H9 (cell line): ENCODE measurements around the gene ITSN1. TPM values are rescaled to one million over a fixed set of nuclear protein-coding genes. Genes with fewer than 3 reads are reported as not detected.

Source experiments
- DNase-seq: peaks from one replicate; pipeline ENCODE4 v3.0.0-alpha.2; 2017
- H2AFZ ChIP-seq: one replicate; pipeline ENCODE4 v1.6.1; 2013; ENCODE audit warnings: mild to moderate bottlenecking, low read length, control low read depth, moderate library complexity
- H2AK5ac ChIP-seq: 2 replicates; pipeline ENCODE4 v1.6.1; 2013; ENCODE audit warnings: low read length, control low read depth, mixed read lengths; ENCODE audit not compliant: insufficient read length
- H2BK120ac ChIP-seq: one replicate; pipeline ENCODE4 v1.6.1; 2013; ENCODE audit warnings: low read depth, mild to moderate bottlenecking, low read length, control low read depth, inconsistent platforms; ENCODE audit not compliant: poor library complexity, severe bottlenecking
- H2BK12ac ChIP-seq: 2 replicates; pipeline ENCODE4 v1.6.1; 2013; ENCODE audit warnings: low read length, control low read depth, mixed read lengths, low read depth; ENCODE audit not compliant: insufficient read length
- H2BK15ac ChIP-seq: 2 replicates; pipeline ENCODE4 v1.6.1; 2013; ENCODE audit warnings: low read depth, low read length, control low read depth
- H2BK20ac ChIP-seq: one replicate; pipeline ENCODE4 v1.6.1; 2013; ENCODE audit warnings: low read depth, mild to moderate bottlenecking, low read length, control low read depth, inconsistent platforms; ENCODE audit not compliant: poor library complexity, severe bottlenecking
- H2BK5ac ChIP-seq: 2 replicates; pipeline ENCODE4 v1.6.1; 2013; ENCODE audit warnings: low read length, control low read depth, mixed read lengths; ENCODE audit not compliant: insufficient read length
- H3K14ac ChIP-seq: 2 replicates; pipeline ENCODE4 v1.6.1; 2013; ENCODE audit warnings: low read length, control low read depth; ENCODE audit not compliant: insufficient read depth
- H3K18ac ChIP-seq: 2 replicates; pipeline ENCODE4 v1.6.1; 2013; ENCODE audit warnings: low read depth, mild to moderate bottlenecking, mixed read lengths, low read length, control low read depth; ENCODE audit not compliant: insufficient read length
- H3K23ac ChIP-seq: 2 replicates; pipeline ENCODE4 v1.6.1; 2013; ENCODE audit warnings: low read length, control low read depth, mixed read lengths, low read depth; ENCODE audit not compliant: insufficient read length
- H3K23me2 ChIP-seq: 2 replicates; pipeline ENCODE4 v1.6.1; 2013; ENCODE audit warnings: low read depth, mild to moderate bottlenecking, mixed read lengths, low read length, control low read depth; ENCODE audit not compliant: insufficient read length, poor library complexity, severe bottlenecking
- H3K27ac ChIP-seq: 2 replicates; pipeline ENCODE4 v1.5.1; 2013; ENCODE audit warnings: low read length, control low read depth, mixed read lengths, low read depth; ENCODE audit not compliant: insufficient read length
- H3K27me3 ChIP-seq: 2 replicates; pipeline ENCODE4 v1.6.1; 2013; ENCODE audit warnings: low read length, control low read depth, inconsistent platforms; ENCODE audit not compliant: insufficient read depth
- H3K4ac ChIP-seq: 2 replicates; pipeline ENCODE4 v1.6.1; 2013; ENCODE audit warnings: low read depth, mild to moderate bottlenecking, control low read depth, inconsistent platforms, low read length, moderate library complexity
- H3K4me1 ChIP-seq: 2 replicates; pipeline ENCODE4 v1.6.1; 2013; ENCODE audit warnings: low read length, control low read depth, inconsistent platforms; ENCODE audit not compliant: insufficient read depth
- H3K4me2 ChIP-seq: 2 replicates; pipeline ENCODE4 v1.6.1; 2013; ENCODE audit warnings: low read length, control low read depth, mixed read lengths; ENCODE audit not compliant: insufficient read length, insufficient read depth
- H3K56ac ChIP-seq: 2 replicates; pipeline ENCODE4 v1.6.1; 2013; ENCODE audit warnings: low read depth, mild to moderate bottlenecking, mixed read lengths, low read length, control low read depth; ENCODE audit not compliant: insufficient read length
- H3K79me1 ChIP-seq: 2 replicates; pipeline ENCODE4 v1.6.1; 2013; ENCODE audit warnings: low read depth, mild to moderate bottlenecking, moderate library complexity, low read length, control low read depth, inconsistent platforms; ENCODE audit not compliant: insufficient read depth, poor library complexity, severe bottlenecking
- H3K79me2 ChIP-seq: 2 replicates; pipeline ENCODE4 v1.6.1; 2013; ENCODE audit warnings: low read length, control low read depth, inconsistent platforms; ENCODE audit not compliant: insufficient read depth
- H3K9ac ChIP-seq: 2 replicates; pipeline ENCODE4 v1.6.1; 2013; ENCODE audit warnings: low read length, control low read depth, mixed read lengths; ENCODE audit not compliant: insufficient read length; ENCODE audit errors: extremely low read depth
- H3K9me3 ChIP-seq: one replicate; pipeline ENCODE4 v1.6.1; 2013; ENCODE audit warnings: low read depth, low read length, inconsistent platforms; ENCODE audit not compliant: control insufficient read depth
- H3T11ph ChIP-seq: one replicate; pipeline ENCODE4 v1.6.1; 2013; ENCODE audit warnings: mild to moderate bottlenecking, low read length, control low read depth, inconsistent platforms
- H4K20me1 ChIP-seq: one replicate; pipeline ENCODE4 v1.6.1; 2013; ENCODE audit not compliant: control insufficient read depth, insufficient read length, insufficient read depth
- H4K5ac ChIP-seq: 2 replicates; pipeline ENCODE4 v1.6.1; 2013; ENCODE audit warnings: low read depth, mild to moderate bottlenecking, mixed read lengths, low read length, control low read depth; ENCODE audit not compliant: insufficient read length
- H4K8ac ChIP-seq: replicated peaks from 2 replicates; pipeline ENCODE4 v1.6.1; 2013; ENCODE audit warnings: low read length, control low read depth, mixed read lengths, low read depth; ENCODE audit not compliant: insufficient read length
- H4K91ac ChIP-seq: 2 replicates; pipeline ENCODE4 v1.6.1; 2013; ENCODE audit warnings: low read depth, mild to moderate bottlenecking, moderate library complexity, mixed read lengths, low read length, control low read depth; ENCODE audit not compliant: insufficient read length
- H3K27ac Mint-ChIP-seq, 3 experiments: 2 replicates in 2 of 3; 3 replicates in 1 of 3; pipeline ENCODE4 v1.8.0; 2020 to 2021; ENCODE audit warnings: mixed read lengths in 3 of 3, mild to moderate bottlenecking in 1 of 3, moderate library complexity in 1 of 3
- H3K27me3 Mint-ChIP-seq: 2 replicates; pipeline ENCODE4 v1.8.0; 2021; ENCODE audit warnings: low read depth, mild to moderate bottlenecking, moderate library complexity, mixed read lengths
- H3K36me3 Mint-ChIP-seq, 3 experiments: 2 replicates in 2 of 3; 3 replicates in 1 of 3; pipeline ENCODE4 v1.8.0; 2020 to 2021; ENCODE audit warnings: low read depth in 3 of 3, mixed read lengths in 3 of 3; ENCODE audit not compliant: insufficient read depth in 1 of 3
- H3K4me1 Mint-ChIP-seq, 2 experiments: 2 replicates each; pipeline ENCODE4 v1.8.0; 2020; ENCODE audit warnings: mixed read lengths in 2 of 2
- H3K4me3 Mint-ChIP-seq, 2 experiments: 2 replicates in 1 of 2; 3 replicates in 1 of 2; pipeline ENCODE4 v1.8.0; 2020 to 2021; ENCODE audit warnings: mild to moderate bottlenecking in 2 of 2, mixed read lengths in 2 of 2, moderate library complexity in 1 of 2
- H3K9me3 Mint-ChIP-seq, 2 experiments: 2 replicates in 1 of 2; 3 replicates in 1 of 2; pipeline ENCODE4 v1.8.0; 2020; ENCODE audit warnings: mild to moderate bottlenecking in 2 of 2, mixed read lengths in 2 of 2, moderate library complexity in 1 of 2
- CTCF ChIP-seq: fragments of 200-600 bp; sonication (generic); conservative IDR thresholded peaks from 3 replicates; pipeline ENCODE4 v1.8.0; 2021; ENCODE audit warnings: antibody characterized with exemption, mild to moderate bottlenecking
- WGBS: extraction: QIAGEN DNeasy Blood & Tissue Kit; methylation state at CpG from one replicate; pipeline ENCODE4 v1.1.7; 2013; ENCODE audit warnings: missing lambda C conversion rate, low lambda C conversion rate, mixed read lengths; ENCODE audit not compliant: insufficient read length; ENCODE audit errors: extremely low coverage; 5-methylcytosine and 5-hydroxymethylcytosine counted together
- total RNA-seq: library from RNA; stranded (reverse); gene quantifications from 2 replicates; pipeline ENCODE4 v1.2.1, GENCODE V29; 2021

Gene ITSN1
- total RNA-seq, 1 experiment from 2014 or later: 94.2 TPM

GRCh38 chr21:33684923-33685560 is 42.7 kb downstream of the ITSN1 start:
- no peak overlapping the region for H4K5ac ChIP-seq
- peaks cover 35% of the 10 kb centered on the region; the same call in 1 of the 2 replicates for H3K79me2 ChIP-seq
- H3K18ac ChIP-seq: no peak overlapping the region
- H2AK5ac ChIP-seq: no peak overlapping the region
- H3K27ac Mint-ChIP-seq: peak overlapping the region; percentile 90 to 96 (median 96); a peak in 6 of 7 replicates
- H4K8ac ChIP-seq: no peak overlapping the region
- no peak for DNase-seq
- H3K9ac ChIP-seq: no peak overlapping the region
- H3K27ac ChIP-seq: peak overlapping the region; percentile 88
- no peak overlapping the region for H3K23ac ChIP-seq
- peak overlapping the region; percentile 46 to 72 for H3K4me3 Mint-ChIP-seq
- peak overlapping the region; percentile 57 for H3K4me2 ChIP-seq
- H2BK5ac ChIP-seq: no peak overlapping the region
- H2BK15ac ChIP-seq: no peak overlapping the region
- H3K14ac ChIP-seq: no peak overlapping the region
- peaks cover 11% of the 10 kb centered on the region for H3K4me1 ChIP-seq
- H3K79me1 ChIP-seq: no peaks in the 10 kb centered on the region
- H3K27me3 Mint-ChIP-seq: no peaks in the 10 kb centered on the region
- no peak overlapping the region for H2AFZ ChIP-seq
- WGBS: no CpG with 5 or more reads among the region's 5 CpGs
- H3T11ph ChIP-seq: no peak overlapping the region
- H3K4ac ChIP-seq: no peak overlapping the region
- TF ChIP-seq CTCF: no peak
- no peaks in the 10 kb centered on the region for H3K9me3 ChIP-seq
- H2BK20ac ChIP-seq: no peak overlapping the region
- no peaks in the 10 kb centered on the region for H3K27me3 ChIP-seq
- H4K91ac ChIP-seq: no peak overlapping the region
- no peaks in the 10 kb centered on the region for H4K20me1 ChIP-seq
- H3K9me3 Mint-ChIP-seq: peaks cover 0 to 2% of the 10 kb centered on the region in 2 experiments; a peak in 1 of 5 replicates
- no peak overlapping the region for H3K56ac ChIP-seq
- H3K23me2 ChIP-seq: no peaks in the 10 kb centered on the region
- no peak overlapping the region for H2BK12ac ChIP-seq
- H3K4me1 Mint-ChIP-seq: peaks cover 64 to 71% of the 10 kb centered on the region in 2 experiments
- H3K36me3 Mint-ChIP-seq: peaks cover 4 to 15% (median 8%) of the 10 kb centered on the region in 3 experiments; a peak in 6 of 7 replicates
- H2BK120ac ChIP-seq: no peak overlapping the region
